WTC11 (cell line): ENCODE measurements around the gene NECTIN4. TPM values are rescaled to one million over a fixed set of nuclear protein-coding genes. Genes with fewer than 3 reads are reported as not detected.
A peak's percentile ranks its signal among the peaks of the same experiment; 100 is the strongest.

Experiments used
- ATAC-seq: fragments of 200-7000 bp; cut with Tn5 transposase; 2 replicates; pipeline ENCODE4 v1.10.0; 2021; ENCODE audit warnings: mild to moderate bottlenecking, moderate library complexity
- CTCF ChIA-PET: fragments of 300-600 bp; sonication (Branson Sonifier 250); formaldehyde crosslinking; loops from one replicate; lab custom pipeline; 2021; ENCODE audit warnings: antibody characterized with exemption; lab: Charles Lee
- POLR2A ChIA-PET: fragments of 350-600 bp; sonication (Branson Sonifier 250); formaldehyde crosslinking; loops from one replicate; lab custom pipeline; 2021; ENCODE audit warnings: antibody characterized with exemption; lab: Charles Lee
- DNase-seq: peaks from one replicate; pipeline ENCODE4 v3.0.0; 2021; ENCODE audit warnings: low spot score
- H3K27ac Mint-ChIP-seq: 2 replicates; pipeline ENCODE4 v1.8.0; 2021; ENCODE audit warnings: mixed read lengths
- H3K27me3 Mint-ChIP-seq: 2 replicates; pipeline ENCODE4 v1.8.0; 2021; ENCODE audit warnings: low read depth, mild to moderate bottlenecking, moderate library complexity, mixed read lengths
- H3K36me3 Mint-ChIP-seq: 2 replicates; pipeline ENCODE4 v1.8.0; 2021; ENCODE audit warnings: mixed read lengths
- H3K4me1 Mint-ChIP-seq: 2 replicates; pipeline ENCODE4 v1.8.0; 2022; ENCODE audit warnings: mixed read lengths
- H3K4me3 Mint-ChIP-seq: 2 replicates; pipeline ENCODE4 v1.8.0; 2021; ENCODE audit warnings: mild to moderate bottlenecking, moderate library complexity, mixed read lengths
- H3K9me3 Mint-ChIP-seq: 2 replicates; pipeline ENCODE4 v1.8.0; 2021; ENCODE audit warnings: mixed read lengths
- AFF4 ChIP-seq: sonication (generic); formaldehyde crosslinking; IDR thresholded peaks from 2 replicates; pipeline ENCODE4 v1.8.1; 2023; ENCODE audit warnings: mild to moderate bottlenecking, missing genetic modification reagents, borderline replicate concordance
- AR ChIP-seq: fragments of 250-450 bp; sonication (Bioruptor Pico); IDR thresholded peaks from 2 replicates; pipeline ENCODE4 v1.9.0; 2021; ENCODE audit warnings: mild to moderate bottlenecking
- CBFB ChIP-seq: sonication (generic); formaldehyde crosslinking; IDR thresholded peaks from 2 replicates; pipeline ENCODE4 v1.8.1; 2022; ENCODE audit warnings: mild to moderate bottlenecking, low read depth, missing genetic modification reagents
- CREB1 ChIP-seq: sonication (generic); formaldehyde crosslinking; IDR thresholded peaks from 2 replicates; pipeline ENCODE4 v1.8.0; 2023; ENCODE audit warnings: mild to moderate bottlenecking, missing genetic modification reagents
- CTCF ChIP-seq: fragments of 200-600 bp; IDR thresholded peaks from 2 replicates; pipeline ENCODE4 v1.8.0; 2022; ENCODE audit warnings: antibody characterized with exemption
- ELF4 ChIP-seq: sonication (generic); formaldehyde crosslinking; IDR thresholded peaks from 2 replicates; pipeline ENCODE4 v1.8.1; 2022; ENCODE audit warnings: low read depth, mild to moderate bottlenecking, moderate library complexity, missing genetic modification reagents
- HMGA2 ChIP-seq: fragments of 250-450 bp; sonication (Bioruptor Pico); IDR thresholded peaks from 2 replicates; pipeline ENCODE4 v1.4.0; 2021; ENCODE audit warnings: mild to moderate bottlenecking, moderate library complexity
- IRF2 ChIP-seq: sonication (generic); formaldehyde crosslinking; IDR thresholded peaks from 2 replicates; pipeline ENCODE4 v1.8.0; 2022; ENCODE audit warnings: low read depth, missing genetic modification reagents, borderline replicate concordance
- MYBL2 ChIP-seq: sonication (generic); formaldehyde crosslinking; IDR thresholded peaks from 2 replicates; pipeline ENCODE4 v1.8.1; 2023; ENCODE audit warnings: mild to moderate bottlenecking, moderate library complexity, missing genetic modification reagents
- RORB ChIP-seq: fragments of 250-450 bp; sonication (Bioruptor Pico); IDR thresholded peaks from 2 replicates; pipeline ENCODE4 v1.9.0; 2021; ENCODE audit warnings: mild to moderate bottlenecking
- ZBTB21 ChIP-seq: sonication (generic); formaldehyde crosslinking; IDR thresholded peaks from 2 replicates; pipeline ENCODE4 v1.8.1; 2023; ENCODE audit warnings: mild to moderate bottlenecking, missing genetic modification reagents, borderline replicate concordance
- ZNF263 ChIP-seq: sonication (generic); formaldehyde crosslinking; IDR thresholded peaks from 2 replicates; pipeline ENCODE4 v1.8.1; 2022; ENCODE audit warnings: low read depth, mild to moderate bottlenecking, moderate library complexity, missing genetic modification reagents
- ZNF396 ChIP-seq: fragments of 250-450 bp; sonication (Bioruptor Pico); IDR thresholded peaks from 2 replicates; pipeline ENCODE4 v1.8.0; 2021; ENCODE audit warnings: mild to moderate bottlenecking, moderate library complexity, borderline replicate concordance
- ZNF423 ChIP-seq: fragments of 250-450 bp; sonication (Bioruptor Pico); IDR thresholded peaks from 2 replicates; pipeline ENCODE4 v2.1.2; 2022; ENCODE audit warnings: mild to moderate bottlenecking, moderate library complexity
- total RNA-seq: library from RNA; stranded (reverse); gene quantifications from 3 replicates; pipeline ENCODE4 v1.2.3, GENCODE V29; 2021
- TF ChIP-seq, protein P1 (sequence below): sonication (generic); formaldehyde crosslinking; IDR thresholded peaks from 2 replicates; pipeline ENCODE4 v1.8.0; 2022; ENCODE audit warnings: mild to moderate bottlenecking, missing genetic modification reagents
- TF ChIP-seq, protein P2 (sequence below): sonication (generic); formaldehyde crosslinking; IDR thresholded peaks from 2 replicates; pipeline ENCODE4 v1.8.1; 2023; ENCODE audit warnings: mild to moderate bottlenecking, missing genetic modification reagents, moderate library complexity
- TF ChIP-seq, protein P3 (sequence below): sonication (generic); formaldehyde crosslinking; IDR thresholded peaks from 2 replicates; pipeline ENCODE4 v1.8.0; 2022; ENCODE audit warnings: mild to moderate bottlenecking, missing genetic modification reagents
- TF ChIP-seq, protein P4 (sequence below): sonication (generic); formaldehyde crosslinking; IDR thresholded peaks from 2 replicates; pipeline ENCODE4 v1.8.1; 2022; ENCODE audit warnings: low read depth, missing genetic modification reagents, borderline replicate concordance

NECTIN4 gene
- total RNA-seq, 1 experiment from 2014 or later = 1.7 TPM

GRCh38 chr1:161044535-161044907, 44.8 kb downstream of the NECTIN4 start:
- peak overlapping the region; percentile 90 for H3K27ac Mint-ChIP-seq
- no peak for DNase-seq
- no peak for ATAC-seq
- peak overlapping the region; percentile 97 for H3K4me3 Mint-ChIP-seq
- peaks cover 54% of the 10 kb centered on the region for H3K36me3 Mint-ChIP-seq
- H3K27me3 Mint-ChIP-seq = peaks cover 32% of the 10 kb centered on the region
- peaks cover 26% of the 10 kb centered on the region for H3K9me3 Mint-ChIP-seq
- H3K4me1 Mint-ChIP-seq = peaks cover 24% of the 10 kb centered on the region
- TF ChIP-seq CBFB (CRISPR knock-in tag) (no peak), CREB1 (CRISPR knock-in tag) (no peak), CTCF (no peak), ZBTB21 (CRISPR knock-in tag) (no peak), ZNF263 (CRISPR knock-in tag) (no peak), ELF4 (CRISPR knock-in tag) (no peak)
- TF ChIP-seq, protein P1, sequence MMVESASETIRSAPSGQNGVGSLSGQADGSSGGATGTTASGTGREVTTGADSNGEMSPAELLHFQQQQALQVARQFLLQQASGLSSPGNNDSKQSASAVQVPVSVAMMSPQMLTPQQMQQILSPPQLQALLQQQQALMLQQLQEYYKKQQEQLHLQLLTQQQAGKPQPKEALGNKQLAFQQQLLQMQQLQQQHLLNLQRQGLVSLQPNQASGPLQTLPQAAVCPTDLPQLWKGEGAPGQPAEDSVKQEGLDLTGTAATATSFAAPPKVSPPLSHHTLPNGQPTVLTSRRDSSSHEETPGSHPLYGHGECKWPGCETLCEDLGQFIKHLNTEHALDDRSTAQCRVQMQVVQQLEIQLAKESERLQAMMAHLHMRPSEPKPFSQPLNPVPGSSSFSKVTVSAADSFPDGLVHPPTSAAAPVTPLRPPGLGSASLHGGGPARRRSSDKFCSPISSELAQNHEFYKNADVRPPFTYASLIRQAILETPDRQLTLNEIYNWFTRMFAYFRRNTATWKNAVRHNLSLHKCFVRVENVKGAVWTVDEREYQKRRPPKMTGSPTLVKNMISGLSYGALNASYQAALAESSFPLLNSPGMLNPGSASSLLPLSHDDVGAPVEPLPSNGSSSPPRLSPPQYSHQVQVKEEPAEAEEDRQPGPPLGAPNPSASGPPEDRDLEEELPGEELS (CRISPR knock-in tag) = no peak
- CTCF ChIA-PET = interaction anchor here (0.6 to 2.7 kb wide), 10 partner anchors 10 to 90 kb away, joined by 3 to 26 read pairs (median 8); partner anchors contain the start of genes F11R, ITLN2 and KLHDC9
- POLR2A ChIA-PET = interaction anchor here (0.8 to 3.0 kb wide), 6 partner anchors 24 to 53 kb away, joined by 3 to 24 read pairs (median 8); partner anchors contain the start of genes ARHGAP30 and F11R

DNA sequence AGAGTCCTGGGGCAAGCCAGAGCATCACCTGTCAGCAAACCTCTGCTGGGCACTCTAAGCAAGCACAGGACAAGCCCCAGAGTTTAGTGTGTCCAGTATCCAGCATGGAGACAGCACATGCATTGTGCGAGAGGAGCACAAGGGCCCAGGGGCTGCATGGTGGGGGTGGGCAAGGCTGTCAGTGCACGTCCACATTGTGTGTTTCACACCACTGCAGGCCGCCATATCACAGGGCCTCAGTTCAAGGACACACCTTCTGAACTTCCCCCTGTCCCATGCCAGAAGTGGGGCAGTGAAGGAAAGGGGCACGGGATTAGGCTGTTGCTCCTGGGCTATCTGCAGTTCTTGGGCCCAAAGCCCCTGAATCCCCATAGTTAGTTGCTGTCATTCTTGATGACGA, 49.8 kb downstream of the NECTIN4 start:
- CTCF ChIA-PET = interaction anchor here (0.7 to 5.9 kb wide), 10 partner anchors 8 to 262 kb away, joined by 3 to 47 read pairs (median 7); partner anchors contain the start of genes F11R, KLHDC9 and NECTIN4
- Mint-ChIP-seq H3K36me3 (peaks cover 39% of the 10 kb centered on the region), H3K4me1 (peaks cover 41% of the 10 kb centered on the region), H3K9me3 (no peaks in the 10 kb centered on the region), H3K27me3 (no peaks in the 10 kb centered on the region), H3K27ac (peak overlapping the region; percentile 92; the same call in 1 of the 2 replicates), H3K4me3 (peak overlapping the region; percentile 63)
- POLR2A ChIA-PET = interaction anchor here (1.6 to 2.2 kb wide), 2 partner anchors 18 to 49 kb away, joined by 11 to 20 read pairs; partner anchors contain the start of gene F11R
- no peak for DNase-seq
- ATAC-seq = no peak
- TF ChIP-seq ZNF423 (no peak), IRF2 (CRISPR knock-in tag) (no peak), ZNF396 (CRISPR knock-in tag) (no peak), AR (no peak), MYBL2 (CRISPR knock-in tag) (no peak), RORB (CRISPR knock-in tag) (no peak), AFF4 (no peak), HMGA2 (CRISPR knock-in tag) (no peak)
- TF ChIP-seq, protein P2, sequence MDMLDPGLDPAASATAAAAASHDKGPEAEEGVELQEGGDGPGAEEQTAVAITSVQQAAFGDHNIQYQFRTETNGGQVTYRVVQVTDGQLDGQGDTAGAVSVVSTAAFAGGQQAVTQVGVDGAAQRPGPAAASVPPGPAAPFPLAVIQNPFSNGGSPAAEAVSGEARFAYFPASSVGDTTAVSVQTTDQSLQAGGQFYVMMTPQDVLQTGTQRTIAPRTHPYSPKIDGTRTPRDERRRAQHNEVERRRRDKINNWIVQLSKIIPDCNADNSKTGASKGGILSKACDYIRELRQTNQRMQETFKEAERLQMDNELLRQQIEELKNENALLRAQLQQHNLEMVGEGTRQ (CRISPR knock-in tag) = no peak
- TF ChIP-seq, protein P3, sequence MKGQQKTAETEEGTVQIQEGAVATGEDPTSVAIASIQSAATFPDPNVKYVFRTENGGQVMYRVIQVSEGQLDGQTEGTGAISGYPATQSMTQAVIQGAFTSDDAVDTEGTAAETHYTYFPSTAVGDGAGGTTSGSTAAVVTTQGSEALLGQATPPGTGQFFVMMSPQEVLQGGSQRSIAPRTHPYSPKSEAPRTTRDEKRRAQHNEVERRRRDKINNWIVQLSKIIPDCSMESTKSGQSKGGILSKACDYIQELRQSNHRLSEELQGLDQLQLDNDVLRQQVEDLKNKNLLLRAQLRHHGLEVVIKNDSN = no peak
- TF ChIP-seq, protein P4, sequence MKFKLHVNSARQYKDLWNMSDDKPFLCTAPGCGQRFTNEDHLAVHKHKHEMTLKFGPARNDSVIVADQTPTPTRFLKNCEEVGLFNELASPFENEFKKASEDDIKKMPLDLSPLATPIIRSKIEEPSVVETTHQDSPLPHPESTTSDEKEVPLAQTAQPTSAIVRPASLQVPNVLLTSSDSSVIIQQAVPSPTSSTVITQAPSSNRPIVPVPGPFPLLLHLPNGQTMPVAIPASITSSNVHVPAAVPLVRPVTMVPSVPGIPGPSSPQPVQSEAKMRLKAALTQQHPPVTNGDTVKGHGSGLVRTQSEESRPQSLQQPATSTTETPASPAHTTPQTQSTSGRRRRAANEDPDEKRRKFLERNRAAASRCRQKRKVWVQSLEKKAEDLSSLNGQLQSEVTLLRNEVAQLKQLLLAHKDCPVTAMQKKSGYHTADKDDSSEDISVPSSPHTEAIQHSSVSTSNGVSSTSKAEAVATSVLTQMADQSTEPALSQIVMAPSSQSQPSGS (CRISPR knock-in tag) = no peak
